H9 (cell line): ENCODE data around the gene MTG2. TPM values are rescaled to one million over a fixed set of nuclear protein-coding genes. Genes with fewer than 3 reads are reported as not detected.

Experiments
- DNase-seq: peaks from one replicate; pipeline ENCODE4 v3.0.0-alpha.2; 2017
- H2AFZ ChIP-seq: one replicate; pipeline ENCODE4 v1.6.1; 2013; ENCODE audit warnings: mild to moderate bottlenecking, low read length, control low read depth, moderate library complexity
- H2AK5ac ChIP-seq: 2 replicates; pipeline ENCODE4 v1.6.1; 2013; ENCODE audit warnings: low read length, control low read depth, mixed read lengths; ENCODE audit not compliant: insufficient read length
- H2BK120ac ChIP-seq: one replicate; pipeline ENCODE4 v1.6.1; 2013; ENCODE audit warnings: low read depth, mild to moderate bottlenecking, low read length, control low read depth, inconsistent platforms; ENCODE audit not compliant: poor library complexity, severe bottlenecking
- H2BK12ac ChIP-seq: 2 replicates; pipeline ENCODE4 v1.6.1; 2013; ENCODE audit warnings: low read length, control low read depth, mixed read lengths, low read depth; ENCODE audit not compliant: insufficient read length
- H2BK15ac ChIP-seq: 2 replicates; pipeline ENCODE4 v1.6.1; 2013; ENCODE audit warnings: low read depth, low read length, control low read depth
- H2BK20ac ChIP-seq: one replicate; pipeline ENCODE4 v1.6.1; 2013; ENCODE audit warnings: low read depth, mild to moderate bottlenecking, low read length, control low read depth, inconsistent platforms; ENCODE audit not compliant: poor library complexity, severe bottlenecking
- H2BK5ac ChIP-seq: 2 replicates; pipeline ENCODE4 v1.6.1; 2013; ENCODE audit warnings: low read length, control low read depth, mixed read lengths; ENCODE audit not compliant: insufficient read length
- H3K14ac ChIP-seq: 2 replicates; pipeline ENCODE4 v1.6.1; 2013; ENCODE audit warnings: low read length, control low read depth; ENCODE audit not compliant: insufficient read depth
- H3K18ac ChIP-seq: 2 replicates; pipeline ENCODE4 v1.6.1; 2013; ENCODE audit warnings: low read depth, mild to moderate bottlenecking, mixed read lengths, low read length, control low read depth; ENCODE audit not compliant: insufficient read length
- H3K23ac ChIP-seq: 2 replicates; pipeline ENCODE4 v1.6.1; 2013; ENCODE audit warnings: low read length, control low read depth, mixed read lengths, low read depth; ENCODE audit not compliant: insufficient read length
- H3K23me2 ChIP-seq: 2 replicates; pipeline ENCODE4 v1.6.1; 2013; ENCODE audit warnings: low read depth, mild to moderate bottlenecking, mixed read lengths, low read length, control low read depth; ENCODE audit not compliant: insufficient read length, poor library complexity, severe bottlenecking
- H3K27ac ChIP-seq: 2 replicates; pipeline ENCODE4 v1.5.1; 2013; ENCODE audit warnings: low read length, control low read depth, mixed read lengths, low read depth; ENCODE audit not compliant: insufficient read length
- H3K27me3 ChIP-seq: 2 replicates; pipeline ENCODE4 v1.6.1; 2013; ENCODE audit warnings: low read length, control low read depth, inconsistent platforms; ENCODE audit not compliant: insufficient read depth
- H3K4ac ChIP-seq: 2 replicates; pipeline ENCODE4 v1.6.1; 2013; ENCODE audit warnings: low read depth, mild to moderate bottlenecking, control low read depth, inconsistent platforms, low read length, moderate library complexity
- H3K4me1 ChIP-seq: 2 replicates; pipeline ENCODE4 v1.6.1; 2013; ENCODE audit warnings: low read length, control low read depth, inconsistent platforms; ENCODE audit not compliant: insufficient read depth
- H3K4me2 ChIP-seq: 2 replicates; pipeline ENCODE4 v1.6.1; 2013; ENCODE audit warnings: low read length, control low read depth, mixed read lengths; ENCODE audit not compliant: insufficient read length, insufficient read depth
- H3K56ac ChIP-seq: 2 replicates; pipeline ENCODE4 v1.6.1; 2013; ENCODE audit warnings: low read depth, mild to moderate bottlenecking, mixed read lengths, low read length, control low read depth; ENCODE audit not compliant: insufficient read length
- H3K79me1 ChIP-seq: 2 replicates; pipeline ENCODE4 v1.6.1; 2013; ENCODE audit warnings: low read depth, mild to moderate bottlenecking, moderate library complexity, low read length, control low read depth, inconsistent platforms; ENCODE audit not compliant: insufficient read depth, poor library complexity, severe bottlenecking
- H3K79me2 ChIP-seq: 2 replicates; pipeline ENCODE4 v1.6.1; 2013; ENCODE audit warnings: low read length, control low read depth, inconsistent platforms; ENCODE audit not compliant: insufficient read depth
- H3K9ac ChIP-seq: 2 replicates; pipeline ENCODE4 v1.6.1; 2013; ENCODE audit warnings: low read length, control low read depth, mixed read lengths; ENCODE audit not compliant: insufficient read length; ENCODE audit errors: extremely low read depth
- H3K9me3 ChIP-seq: one replicate; pipeline ENCODE4 v1.6.1; 2013; ENCODE audit warnings: low read depth, low read length, inconsistent platforms; ENCODE audit not compliant: control insufficient read depth
- H3T11ph ChIP-seq: one replicate; pipeline ENCODE4 v1.6.1; 2013; ENCODE audit warnings: mild to moderate bottlenecking, low read length, control low read depth, inconsistent platforms
- H4K20me1 ChIP-seq: one replicate; pipeline ENCODE4 v1.6.1; 2013; ENCODE audit not compliant: control insufficient read depth, insufficient read length, insufficient read depth
- H4K5ac ChIP-seq: 2 replicates; pipeline ENCODE4 v1.6.1; 2013; ENCODE audit warnings: low read depth, mild to moderate bottlenecking, mixed read lengths, low read length, control low read depth; ENCODE audit not compliant: insufficient read length
- H4K8ac ChIP-seq: replicated peaks from 2 replicates; pipeline ENCODE4 v1.6.1; 2013; ENCODE audit warnings: low read length, control low read depth, mixed read lengths, low read depth; ENCODE audit not compliant: insufficient read length
- H4K91ac ChIP-seq: 2 replicates; pipeline ENCODE4 v1.6.1; 2013; ENCODE audit warnings: low read depth, mild to moderate bottlenecking, moderate library complexity, mixed read lengths, low read length, control low read depth; ENCODE audit not compliant: insufficient read length
- H3K27ac Mint-ChIP-seq, 3 experiments: 2 replicates in 2 of 3; 3 replicates in 1 of 3; pipeline ENCODE4 v1.8.0; 2020 to 2021; ENCODE audit warnings: mixed read lengths in 3 of 3, mild to moderate bottlenecking in 1 of 3, moderate library complexity in 1 of 3
- H3K27me3 Mint-ChIP-seq: 2 replicates; pipeline ENCODE4 v1.8.0; 2021; ENCODE audit warnings: low read depth, mild to moderate bottlenecking, moderate library complexity, mixed read lengths
- H3K36me3 Mint-ChIP-seq, 3 experiments: 2 replicates in 2 of 3; 3 replicates in 1 of 3; pipeline ENCODE4 v1.8.0; 2020 to 2021; ENCODE audit warnings: low read depth in 3 of 3, mixed read lengths in 3 of 3; ENCODE audit not compliant: insufficient read depth in 1 of 3
- H3K4me1 Mint-ChIP-seq, 2 experiments: 2 replicates each; pipeline ENCODE4 v1.8.0; 2020; ENCODE audit warnings: mixed read lengths in 2 of 2
- H3K4me3 Mint-ChIP-seq, 2 experiments: 2 replicates in 1 of 2; 3 replicates in 1 of 2; pipeline ENCODE4 v1.8.0; 2020 to 2021; ENCODE audit warnings: mild to moderate bottlenecking in 2 of 2, mixed read lengths in 2 of 2, moderate library complexity in 1 of 2
- H3K9me3 Mint-ChIP-seq, 2 experiments: 2 replicates in 1 of 2; 3 replicates in 1 of 2; pipeline ENCODE4 v1.8.0; 2020; ENCODE audit warnings: mild to moderate bottlenecking in 2 of 2, mixed read lengths in 2 of 2, moderate library complexity in 1 of 2
- CTCF ChIP-seq: fragments of 200-600 bp; sonication (generic); conservative IDR thresholded peaks from 3 replicates; pipeline ENCODE4 v1.8.0; 2021; ENCODE audit warnings: antibody characterized with exemption, mild to moderate bottlenecking
- WGBS: extraction: QIAGEN DNeasy Blood & Tissue Kit; methylation state at CpG from one replicate; pipeline ENCODE4 v1.1.7; 2013; ENCODE audit warnings: missing lambda C conversion rate, low lambda C conversion rate, mixed read lengths; ENCODE audit not compliant: insufficient read length; ENCODE audit errors: extremely low coverage; 5-methylcytosine and 5-hydroxymethylcytosine counted together
- total RNA-seq: library from RNA; stranded (reverse); gene quantifications from 2 replicates; pipeline ENCODE4 v1.2.1, GENCODE V29; 2021

The MTG2 gene
- total RNA-seq, 1 experiment from 2014 or later, result 25.1 TPM

- WGBS, result no CpG with 5 or more reads among the region's 8 CpGs
- Histone ChIP-seq H2BK5ac (no peak overlapping the region), H3K56ac (no peak overlapping the region), H3K79me1 (no peaks in the 10 kb centered on the region), H3K4me2 (no peak overlapping the region), H2AFZ (no peak overlapping the region), H3K23ac (no peak overlapping the region), H3K9me3 (no peaks in the 10 kb centered on the region), H3K27me3 (no peaks in the 10 kb centered on the region), H4K20me1 (no peaks in the 10 kb centered on the region), H4K8ac (no peak overlapping the region), H2AK5ac (no peak overlapping the region), H3T11ph (no peak overlapping the region), H3K4ac (no peak overlapping the region), H3K27ac (no peak overlapping the region), H3K79me2 (peaks cover 18% of the 10 kb centered on the region; the same call in 1 of the 2 replicates), H4K5ac (no peak overlapping the region), H2BK15ac (no peak overlapping the region), H3K18ac (no peak overlapping the region), H3K23me2 (peaks cover 7% of the 10 kb centered on the region), H2BK20ac (no peak overlapping the region), H3K4me1 (no peaks in the 10 kb centered on the region), H2BK12ac (no peak overlapping the region), H3K9ac (no peak overlapping the region), H4K91ac (no peak overlapping the region), H3K14ac (no peak overlapping the region), H2BK120ac (no peak overlapping the region)
- Mint-ChIP-seq H3K4me3 (no peak overlapping the region), H3K27ac (peak overlapping the region in 1 of 3 experiments; percentile 70; a peak in 2 of 7 replicates), H3K27me3 (no peaks in the 10 kb centered on the region; the same call in 1 of the 2 replicates), H3K36me3 (peaks cover 42 to 96% (median 77%) of the 10 kb centered on the region in 3 experiments; a peak in 6 of 7 replicates), H3K4me1 (peaks cover 15% of the 10 kb centered on the region in 2 experiments), H3K9me3 (no peaks in the 10 kb centered on the region)
- no peak for TF ChIP-seq CTCF
- DNase-seq, result no peak
These were observed 45.2 kb upstream of the MTG2 start for GRCh38 chr20:62137478-62138203.
